ENCODE measurements around the gene SH3PXD2B. TPM values are rescaled to one million over a fixed set of nuclear protein-coding genes. Genes with fewer than 3 reads are reported as not detected.

Gene SH3PXD2B
- total and polyA plus RNA-seq, 10 of the 15 experiments (the other 5 are each of a cell fraction or from before 2014, with no cell fraction given), result 0.05 to 1.6 (median 0.57) TPM

- ATAC-seq (no peak), FAIRE-seq (no peak), DNase-seq (ENCODE audit: low read depth, low spot score) (no peak)
- H3K9ac ChIP-seq (ENCODE audit: control insufficient read depth, insufficient read depth, low read length), result no peak overlapping the region
- H3K4me2 ChIP-seq (ENCODE audit: control insufficient read depth, insufficient read depth), result no peak overlapping the region
- peaks cover 3 to 7% of the 10 kb centered on the region in 2 experiments; a peak in 3 of 4 replicates for H3K27me3 ChIP-seq (replicated peaks in 1 of 2; ENCODE audit: control insufficient read depth in 2 of 2, insufficient read depth in 2 of 2, low read length in 1 of 2)
- ChIA-PET SMC1A (ENCODE audit: uncharacterized antibody, unreplicated experiment) (no interaction called here), POLR2A (no interaction called here), CTCF (interaction anchor here (1.1 kb wide), 1 partner anchor 112 kb away, joined by 3 read pairs; no protein-coding TSS in a partner anchor), RAD21 (ENCODE audit: unreplicated experiment) (no interaction called here)
- no peak overlapping the region for H3K4me3 ChIP-seq
- TF ChIP-seq ELK1 (IDR thresholded peaks at IDR 0.05; ENCODE audit: low read depth, low read length) (no peak), SMARCA5 (IDR thresholded peaks at IDR 0.05) (no peak), BCL3 (IDR thresholded peaks at IDR 0.05; ENCODE audit: borderline replicate concordance, insufficient read depth, low read depth, low read length, poor library complexity, severe bottlenecking) (no peak), FOXK2 (IDR thresholded peaks at IDR 0.05) (no peak), MAX (IDR thresholded peaks at IDR 0.05; ENCODE audit: low read depth, low read length) (no peak), MLLT1 (IDR thresholded peaks at IDR 0.05) (no peak), MYC (IDR thresholded peaks at IDR 0.05; ENCODE audit: insufficient read depth, insufficient read length, insufficient replicate concordance, low read length, severe bottlenecking) (no peak)
- H3K36me3 ChIP-seq (ENCODE audit: control insufficient read depth in 2 of 2, insufficient read depth in 2 of 2, low read length in 1 of 2), result no peaks in the 10 kb centered on the region
- intact Hi-C loops (cut with micrococcal nuclease; ENCODE audit: unreplicated experiment) (no loop called here), in situ Hi-C loops (cut with MboI) (no loop called here)
- H4K20me1 ChIP-seq (ENCODE audit: control insufficient read depth, insufficient read depth), result no peaks in the 10 kb centered on the region
- no TSS peak for BruUV-seq (replicated peaks)
- no peak overlapping the region for H3K27ac ChIP-seq (ENCODE audit: control insufficient read depth, insufficient read depth)
- H3K4me1 ChIP-seq (ENCODE audit: control insufficient read depth, insufficient read depth, low read length), result no peaks in the 10 kb centered on the region
- H3K9me3 ChIP-seq (replicated peaks; ENCODE audit: control insufficient read depth, insufficient read depth, low read length), result no peaks in the 10 kb centered on the region; the same call in 2 of the 3 replicates
- 32% methylated on average over 7 of the region's 7 CpGs for whole genome bisulfite sequencing (ENCODE audit: insufficient coverage, insufficient replicate concordance, low lambda C conversion rate, missing lambda C conversion rate)
- no peak overlapping the region for H2AFZ ChIP-seq (ENCODE audit: control insufficient read depth, low read depth, low read length)
- no peaks in the 10 kb centered on the region for H3K79me2 ChIP-seq (ENCODE audit: control insufficient read depth, insufficient read depth, low read length)
Measured at GRCh38 chr5:172440486-172440885, 13.8 kb downstream of the SH3PXD2B start.

All from GM12878 (cell line).